ENCODE data around the gene SEPHS2.
"Not testable (repeated sequence)": the region's sequence is repeated elsewhere in the genome, so short reads cannot be mapped to it uniquely, and the experiment has no call there.

Gene SEPHS2

DNA sequence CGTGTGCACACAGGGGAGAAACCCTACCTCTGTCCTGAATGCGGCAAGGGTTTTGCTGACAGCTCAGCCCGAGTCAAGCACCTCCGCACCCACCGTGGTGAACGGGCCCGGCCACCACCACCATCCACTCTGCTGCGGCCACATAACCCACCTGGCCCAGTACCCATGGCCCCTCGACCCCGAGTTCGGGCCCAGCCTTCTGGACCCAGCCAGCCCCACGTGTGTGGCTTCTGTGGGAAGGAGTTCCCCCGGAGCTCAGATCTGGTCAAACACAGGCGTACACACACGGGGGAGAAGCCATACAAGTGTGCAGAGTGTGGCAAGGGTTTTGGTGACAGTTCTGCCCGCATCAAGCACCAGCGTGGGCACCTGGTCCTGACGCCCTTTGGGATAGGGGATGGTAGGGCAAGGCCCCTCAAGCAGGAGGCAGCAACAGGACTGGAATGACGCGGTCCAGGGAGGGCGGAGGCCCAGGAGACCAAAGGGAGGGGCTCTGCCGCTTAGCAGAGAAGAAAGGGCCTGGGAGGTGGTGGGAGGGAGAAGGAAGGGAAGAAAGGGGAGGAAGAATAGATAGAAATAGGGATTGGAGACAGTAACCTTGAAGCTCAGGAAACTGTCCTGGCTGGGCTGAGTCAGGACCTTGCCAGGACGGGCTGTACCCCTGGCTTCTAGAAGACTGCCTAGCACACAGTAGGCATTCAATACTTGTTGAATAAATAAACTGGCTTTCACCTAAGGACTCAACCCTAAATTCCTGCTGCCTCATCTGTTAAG, 46.8 kb downstream of the SEPHS2 start:
- no peak for DNase-seq (ENCODE audit: low read depth in 2 of 2)

- no peak for DNase-seq (ENCODE audit: low read depth in 2 of 2)
Observed at GRCh38 chr16:30397776-30398660, 47.7 kb downstream of the SEPHS2 start.

DNA sequence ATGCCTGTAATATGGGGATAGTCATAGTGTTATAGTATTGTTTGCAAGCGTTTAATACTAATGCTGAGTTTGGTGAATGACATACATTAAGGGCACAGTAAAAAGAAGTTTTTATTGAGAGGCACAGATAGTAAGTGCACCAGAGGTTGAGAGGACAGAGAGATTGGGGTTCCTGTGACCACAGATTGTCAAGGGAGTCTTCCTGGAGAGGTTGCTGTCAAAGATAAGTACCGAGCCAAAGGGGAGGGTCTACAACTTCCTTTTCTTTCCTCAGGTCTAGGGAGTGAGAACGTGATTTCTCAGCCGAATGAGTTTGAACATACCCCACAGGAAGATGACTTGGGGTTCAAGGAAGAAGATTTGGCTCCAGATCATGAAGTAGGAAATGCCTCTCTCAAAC, 48.6 kb downstream of the SEPHS2 start:
- DNase-seq (ENCODE audit: low read depth in 2 of 2) = no peak

GRCh38 chr16:30396627-30397026, 49.0 kb downstream of the SEPHS2 start:
- DNase-seq (ENCODE audit: low read depth in 2 of 2) = not testable (repeated sequence)

GRCh38 chr16:30395992-30396585, 49.6 kb downstream of the SEPHS2 start:
- no peak for DNase-seq (ENCODE audit: low read depth in 2 of 2)

DNA sequence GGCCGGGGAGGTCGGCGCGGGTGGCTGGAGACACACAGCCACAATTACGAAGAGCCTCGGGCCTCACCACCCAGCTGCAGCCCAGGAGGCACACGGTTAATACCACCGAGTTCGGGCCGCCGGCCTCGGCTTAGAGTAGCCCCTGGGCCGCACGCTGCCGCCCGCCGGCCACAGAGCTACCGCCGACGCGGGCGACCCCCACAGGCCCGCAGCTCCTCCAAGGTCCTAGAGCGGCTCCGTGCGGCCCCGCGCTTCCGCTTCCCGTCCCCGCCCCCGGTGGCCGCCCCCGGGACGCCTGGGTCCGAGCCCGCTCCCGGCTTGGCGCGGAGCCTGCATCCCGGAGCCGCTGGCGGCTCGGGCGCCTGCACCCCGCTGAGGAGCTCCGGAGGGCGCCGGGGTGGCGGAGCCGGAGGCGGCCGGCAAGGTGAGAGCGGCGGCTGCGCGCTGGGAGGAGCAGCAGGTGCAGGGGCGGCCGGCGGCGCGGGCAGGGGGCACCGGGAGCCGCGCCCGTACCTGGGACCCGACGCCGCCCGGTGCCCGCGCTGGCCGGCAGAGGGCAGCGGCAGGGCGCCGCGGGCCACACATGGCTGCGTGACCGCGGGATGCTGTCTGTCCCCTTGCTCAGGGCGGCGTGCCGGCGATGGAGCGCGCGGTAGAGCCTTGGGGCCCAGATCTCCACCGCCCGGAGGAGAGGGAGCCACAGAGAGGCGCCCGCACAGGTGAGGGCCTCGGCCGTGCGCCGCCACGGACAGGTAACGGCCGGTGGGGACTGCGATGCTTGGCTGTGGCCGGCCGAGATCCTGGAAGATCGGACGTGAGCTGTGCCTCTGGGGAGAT, 50.3 kb downstream of the SEPHS2 start, which contains the start of gene ZNF48:
ZNF48 (plus strand) TSS at position 266 of the 837 bp plus-strand sequence; CDS start at position 641, 375 bp downstream.
- no peak for DNase-seq (ENCODE audit: low read depth in 2 of 2)

DNA sequence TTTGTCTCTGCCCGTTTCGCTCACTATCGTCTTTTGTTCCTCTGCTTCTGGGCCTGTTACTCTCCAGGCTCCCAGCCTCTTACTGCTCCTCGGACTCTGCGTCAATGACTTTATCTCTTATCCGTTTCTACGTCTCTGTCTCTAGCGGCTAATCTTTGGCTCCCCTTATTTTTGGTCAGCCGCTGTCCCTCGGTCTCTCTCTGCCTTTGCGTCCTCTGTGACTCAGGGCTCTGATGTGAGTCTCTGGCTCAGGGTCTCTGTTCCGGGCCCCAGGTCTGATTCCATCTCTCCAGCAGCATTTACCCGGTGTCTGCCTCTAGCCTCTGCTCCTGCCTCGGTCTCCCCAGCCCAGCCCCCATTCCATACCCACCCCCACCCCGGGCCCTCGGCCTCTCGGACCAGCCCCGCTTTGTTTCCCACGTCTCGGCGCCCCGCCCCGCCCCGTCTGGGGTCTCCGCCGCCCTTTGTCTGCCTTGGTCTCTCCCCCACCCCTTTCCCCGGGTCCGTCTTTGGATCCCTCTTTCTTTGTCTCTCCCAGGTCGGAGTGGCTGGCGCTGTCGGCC, 51.0 kb downstream of the SEPHS2 start:
- DNase-seq (ENCODE audit: low read depth in 2 of 2) = no peak
